ENCODE data around the gene FABP6. TPM values are rescaled to one million over a fixed set of nuclear protein-coding genes. Genes with fewer than 3 reads are reported as not detected.

FABP6 gene
- total and polyA plus RNA-seq, 4 donors: not detected

GRCh38 chr5:160188141-160189015, 40.9 kb upstream of the FABP6 start:
- H3K9ac ChIP-seq (ENCODE audit: low read depth in 1 of 2, low read length in 2 of 2): no peak overlapping the region
- 5% methylated on average over 40 of the region's 40 CpGs for WGBS
- peak overlapping the region; percentile 32 to 57 (median 43) for H3K4me3 ChIP-seq (ENCODE audit: low read depth in 1 of 3, low read length in 3 of 3)
- no peaks in the 10 kb centered on the region for H3K36me3 ChIP-seq (ENCODE audit: control insufficient read depth in 4 of 4, insufficient read depth in 3 of 4, low read depth in 1 of 4, low read length in 3 of 4)
- peaks cover 0 to 6% (median 0%) of the 10 kb centered on the region in 4 donors for H3K4me1 ChIP-seq (ENCODE audit: control insufficient read depth in 4 of 4, insufficient read depth in 4 of 4, low read length in 3 of 4)
- peak overlapping the region in 1 of 2 donors; percentile 28 for H3K27ac ChIP-seq (ENCODE audit: low read depth in 1 of 2, low read length in 2 of 2)
- TF ChIP-seq RXRA (IDR thresholded peaks at IDR 0.05) (no peak), RAD21 (IDR thresholded peaks at IDR 0.05) (no peak), SP1 (IDR thresholded peaks at IDR 0.05) (no peak), HNF4G (IDR thresholded peaks at IDR 0.05) (no peak), CTCF (IDR thresholded peaks at IDR 0.05; ENCODE audit: low read depth, low read length, missing input control) (no peak), EGR1 (IDR thresholded peaks at IDR 0.05; ENCODE audit: low read depth in 2 of 2) (no peak), JUND (IDR thresholded peaks at IDR 0.05) (no peak), FOXA1 (IDR thresholded peaks at IDR 0.05) (no peak), REST (IDR thresholded peaks at IDR 0.05) (no peak), MAX (IDR thresholded peaks at IDR 0.05) (no peak), FOXA2 (IDR thresholded peaks at IDR 0.05) (no peak), HNF4A (conservative IDR thresholded peaks at IDR 0.05) (no peak), ZBTB33 (IDR thresholded peaks at IDR 0.05) (no peak)
- H3K9me3 ChIP-seq (ENCODE audit: control insufficient read depth in 4 of 4, low read length in 3 of 4): no peaks in the 10 kb centered on the region
- H3K27me3 ChIP-seq (ENCODE audit: control insufficient read depth in 4 of 4, insufficient read depth in 4 of 4, low read length in 3 of 4): no peaks in the 10 kb centered on the region
- no peak for DNase-seq (ENCODE audit: low spot score)

GRCh38 chr5:160192424-160192823, 36.9 kb upstream of the FABP6 start:
- Histone ChIP-seq H3K9ac (ENCODE audit: low read depth in 1 of 2, low read length in 2 of 2) (no peak overlapping the region), H3K36me3 (ENCODE audit: control insufficient read depth in 4 of 4, insufficient read depth in 3 of 4, low read depth in 1 of 4, low read length in 3 of 4) (no peaks in the 10 kb centered on the region), H3K27ac (ENCODE audit: low read depth in 1 of 2, low read length in 2 of 2) (no peak overlapping the region), H3K9me3 (ENCODE audit: control insufficient read depth in 4 of 4, low read length in 3 of 4) (no peaks in the 10 kb centered on the region), H3K27me3 (ENCODE audit: control insufficient read depth in 4 of 4, insufficient read depth in 4 of 4, low read length in 3 of 4) (no peaks in the 10 kb centered on the region), H3K4me3 (ENCODE audit: low read depth in 1 of 3, low read length in 3 of 3) (no peak overlapping the region), H3K4me1 (ENCODE audit: control insufficient read depth in 4 of 4, insufficient read depth in 4 of 4, low read length in 3 of 4) (peaks cover 0 to 6% (median 0%) of the 10 kb centered on the region in 4 donors)
- 94% methylated on average over 7 of the region's 7 CpGs for WGBS
- no peak for DNase-seq (ENCODE audit: low spot score)
- TF ChIP-seq HNF4A (conservative IDR thresholded peaks at IDR 0.05) (no peak), HNF4G (IDR thresholded peaks at IDR 0.05) (no peak), RAD21 (IDR thresholded peaks at IDR 0.05) (no peak), TAF1 (conservative IDR thresholded peaks at IDR 0.05) (no peak), FOXA2 (IDR thresholded peaks at IDR 0.05) (no peak), JUND (IDR thresholded peaks at IDR 0.05) (no peak), GABPA (IDR thresholded peaks at IDR 0.05 in 1 of 2, conservative IDR thresholded peaks at IDR 0.05 in 1 of 2) (no peak), SP1 (IDR thresholded peaks at IDR 0.05) (no peak), CTCF (IDR thresholded peaks at IDR 0.05; ENCODE audit: low read depth, low read length, missing input control) (no peak), REST (IDR thresholded peaks at IDR 0.05) (no peak), ATF3 (IDR thresholded peaks at IDR 0.05) (no peak)
